ENCODE measurements around the gene SCIN. TPM values are rescaled to one million over a fixed set of nuclear protein-coding genes. Genes with fewer than 3 reads are reported as not detected.

The SCIN gene
- polyA plus RNA-seq, 1 of the 3 experiments (the other 2 are of a cell fraction), result 0.02 TPM

GRCh38 chr7:12567015-12567414, 3.5 kb upstream of the SCIN start:
- Histone ChIP-seq H3K27ac (ENCODE audit: low read depth in 2 of 2, low read length in 1 of 2) (no peak overlapping the region), H3K4me1 (ENCODE audit: control insufficient read depth in 1 of 2, insufficient read depth in 2 of 2, low read depth in 1 of 2, low read length in 1 of 2) (peaks cover 0 to 13% of the 10 kb centered on the region in 2 experiments; a peak in 1 of 4 replicates), H3K9ac (no peak overlapping the region), H3K79me2 (ENCODE audit: insufficient read depth) (no peaks in the 10 kb centered on the region), H3K36me3 (replicated peaks in 1 of 2; ENCODE audit: control insufficient read depth in 1 of 2, insufficient read depth in 2 of 2, low read length in 1 of 2) (no peaks in the 10 kb centered on the region), H2AFZ (ENCODE audit: low read depth) (no peak overlapping the region), H3K4me2 (no peak overlapping the region), H3F3A (replicated peaks; ENCODE audit: insufficient read depth) (no peaks in the 10 kb centered on the region), H3K4me3 (ENCODE audit: low read depth in 2 of 2, low read length in 1 of 2) (no peak overlapping the region), H3K27me3 (ENCODE audit: insufficient read depth) (peaks cover 35% of the 10 kb centered on the region), H3K9me2 (no peaks in the 10 kb centered on the region), H3K9me3 (no peaks in the 10 kb centered on the region), H4K20me1 (ENCODE audit: insufficient read depth) (no peaks in the 10 kb centered on the region)
- ChIA-PET POLR2A (no interaction called here), CTCF (interaction anchor here (1.1 to 1.9 kb wide), 4 partner anchors 9 to 57 kb away, joined by 4 to 7 read pairs (median 4); no protein-coding TSS in a partner anchor)
- WGBS (ENCODE audit: low lambda C conversion rate), result 18% methylated on average over 1 of the region's 1 CpG
- TF ChIP-seq RAD21 (IDR thresholded peaks at IDR 0.05; ENCODE audit: low read length), result no peak
- no peak for TF ChIP-seq ZBTB33 (IDR thresholded peaks at IDR 0.05; ENCODE audit: borderline replicate concordance, low read depth)
- TF ChIP-seq RXRA (IDR thresholded peaks at IDR 0.05; ENCODE audit: borderline replicate concordance, low read depth), result no peak
- TF ChIP-seq MAX (IDR thresholded peaks at IDR 0.05; ENCODE audit: low read depth), result no peak
- no peak for DNase-seq

GRCh38 chr7:12569673-12570072, 847 bp upstream of the SCIN start:
- Histone ChIP-seq H2AFZ (ENCODE audit: low read depth) (no peak overlapping the region), H3K4me2 (peak overlapping the region; percentile 77), H3K4me3 (ENCODE audit: low read depth in 2 of 2, low read length in 1 of 2) (no peak overlapping the region), H3K9me3 (no peaks in the 10 kb centered on the region), H3K27ac (ENCODE audit: low read depth in 2 of 2, low read length in 1 of 2) (no peak overlapping the region), H3K79me2 (ENCODE audit: insufficient read depth) (no peaks in the 10 kb centered on the region), H3K9ac (no peak overlapping the region), H3K4me1 (ENCODE audit: control insufficient read depth in 1 of 2, insufficient read depth in 2 of 2, low read depth in 1 of 2, low read length in 1 of 2) (peaks cover 0 to 13% of the 10 kb centered on the region in 2 experiments; a peak in 1 of 4 replicates), H4K20me1 (ENCODE audit: insufficient read depth) (no peaks in the 10 kb centered on the region), H3F3A (replicated peaks; ENCODE audit: insufficient read depth) (no peaks in the 10 kb centered on the region), H3K36me3 (replicated peaks in 1 of 2; ENCODE audit: control insufficient read depth in 1 of 2, insufficient read depth in 2 of 2, low read length in 1 of 2) (no peaks in the 10 kb centered on the region), H3K27me3 (ENCODE audit: insufficient read depth) (peaks cover 35% of the 10 kb centered on the region), H3K9me2 (no peaks in the 10 kb centered on the region)
- 22% methylated on average over 5 of the region's 5 CpGs for WGBS (ENCODE audit: low lambda C conversion rate)
- POLR2A ChIA-PET, result no interaction called here
- CTCF ChIA-PET, result interaction anchor here (0.9 to 2.7 kb wide), 4 partner anchors 11 to 69 kb away, joined by 3 to 10 read pairs (median 4); no protein-coding TSS in a partner anchor
- DNase-seq, result no peak
- TF ChIP-seq RFX5 (IDR thresholded peaks at IDR 0.05; ENCODE audit: low read length) (no peak), USF1 (IDR thresholded peaks at IDR 0.05; ENCODE audit: borderline replicate concordance, low read depth) (no peak), RAD21 (IDR thresholded peaks at IDR 0.05; ENCODE audit: low read length) (no peak), ELF1 (IDR thresholded peaks at IDR 0.05) (no peak), MAX (IDR thresholded peaks at IDR 0.05; ENCODE audit: low read depth) (no peak), ZBTB33 (IDR thresholded peaks at IDR 0.05; ENCODE audit: borderline replicate concordance, low read depth) (no peak), MEF2A (IDR thresholded peaks at IDR 0.05; ENCODE audit: borderline replicate concordance, low read depth) (no peak), FOXJ3 (CRISPR knock-in tag; IDR thresholded peaks at IDR 0.05) (no peak), TEAD4 (IDR thresholded peaks at IDR 0.05; ENCODE audit: borderline replicate concordance, insufficient read depth) (no peak), TCF12 (IDR thresholded peaks at IDR 0.05) (no peak), GATA2 (CRISPR knock-in tag; IDR thresholded peaks at IDR 0.05) (no peak), SIN3A (IDR thresholded peaks at IDR 0.05; ENCODE audit: borderline replicate concordance, low read depth, low read length) (no peak), RXRA (IDR thresholded peaks at IDR 0.05; ENCODE audit: borderline replicate concordance, low read depth) (no peak), YY1 (IDR thresholded peaks at IDR 0.05; ENCODE audit: low read depth) (no peak)

Measured in SK-N-SH (cell line).